Left forelimb (tissue), 1 donor: Measurements from ENCODE around the gene LMBR1.

Experiments used
- DNase-seq: peaks from one replicate; pipeline ENCODE4 v3.0.0-alpha.2; 2018; ENCODE audit warnings: low spot score

LMBR1 gene

DNA sequence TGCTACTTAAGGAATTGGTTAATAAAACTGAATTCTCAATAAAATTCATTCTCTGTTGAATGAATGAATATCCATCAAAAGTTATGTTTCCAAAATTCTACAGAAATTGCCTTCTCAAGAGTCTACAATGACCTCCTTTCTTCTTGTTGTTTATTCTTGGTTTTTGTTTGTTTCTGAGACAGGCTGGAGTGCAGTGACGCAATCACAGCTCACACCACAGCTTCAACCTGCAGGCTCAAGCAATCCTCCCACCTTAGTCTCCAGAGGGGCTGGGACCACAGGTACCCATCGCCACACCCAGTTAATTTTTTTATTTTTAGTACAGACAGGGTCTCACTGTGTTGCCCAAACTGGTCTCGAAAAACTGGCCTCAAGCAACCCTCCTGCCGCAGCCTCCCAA is 97.6 kb downstream of the LMBR1 start:
- DNase-seq, result no peak

DNA sequence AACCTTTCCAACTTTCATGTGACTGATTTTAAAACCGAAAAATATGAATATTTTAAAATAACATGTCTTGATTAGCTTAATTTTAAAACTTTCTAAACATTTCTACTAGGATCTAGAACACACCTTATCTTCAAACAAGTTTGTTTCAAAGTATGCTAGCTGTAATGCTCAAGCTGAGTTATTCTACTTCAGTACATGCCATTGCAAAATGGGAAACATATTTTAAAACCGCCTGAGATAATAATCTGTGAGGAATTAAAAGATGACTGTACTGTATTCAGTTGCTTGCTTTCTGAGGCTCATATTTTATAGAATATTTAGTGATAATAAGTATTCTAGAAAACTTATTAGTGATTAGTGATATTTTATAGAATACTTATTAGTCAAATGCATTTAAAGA is 99.6 kb downstream of the LMBR1 start:
- no peak for DNase-seq

DNA sequence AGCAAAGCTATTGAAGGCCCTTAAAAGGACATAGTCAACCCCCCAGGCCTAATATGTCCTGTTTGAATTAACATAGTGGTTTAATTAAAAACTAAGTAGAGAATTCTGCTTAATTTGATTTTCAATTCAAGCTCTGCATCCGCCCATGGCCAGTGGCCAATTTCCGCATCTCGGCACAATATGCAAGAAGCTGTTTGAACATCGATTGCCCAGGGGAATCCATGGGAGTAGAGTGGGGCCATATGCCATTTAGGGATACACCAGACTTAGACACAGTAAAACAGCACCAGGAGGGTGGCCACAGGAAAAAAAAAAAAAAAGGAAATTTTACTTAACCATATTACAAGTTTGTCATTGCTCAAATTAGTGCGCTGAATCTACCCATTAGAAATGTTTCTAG is 100.4 kb downstream of the LMBR1 start:
- no peak for DNase-seq

DNA sequence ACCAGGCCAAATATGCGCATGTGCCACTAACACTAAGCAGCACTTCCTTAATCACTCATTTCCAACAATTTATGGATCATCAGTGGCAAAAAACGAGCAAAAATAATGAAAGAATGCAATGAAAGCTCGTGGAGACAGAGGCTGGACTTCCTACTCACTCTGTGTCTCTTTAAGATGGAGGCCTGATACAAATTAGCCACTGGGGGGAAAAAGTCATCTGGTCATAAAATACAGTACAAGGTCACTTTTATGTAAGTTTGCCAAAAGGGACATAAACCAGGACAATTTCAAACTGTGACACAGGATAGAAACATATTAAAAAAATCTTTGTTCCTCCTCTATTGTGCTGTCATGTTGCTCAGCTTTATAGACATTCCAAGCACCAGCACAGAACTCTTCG is 101.7 kb downstream of the LMBR1 start:
- DNase-seq, result no peak

DNA sequence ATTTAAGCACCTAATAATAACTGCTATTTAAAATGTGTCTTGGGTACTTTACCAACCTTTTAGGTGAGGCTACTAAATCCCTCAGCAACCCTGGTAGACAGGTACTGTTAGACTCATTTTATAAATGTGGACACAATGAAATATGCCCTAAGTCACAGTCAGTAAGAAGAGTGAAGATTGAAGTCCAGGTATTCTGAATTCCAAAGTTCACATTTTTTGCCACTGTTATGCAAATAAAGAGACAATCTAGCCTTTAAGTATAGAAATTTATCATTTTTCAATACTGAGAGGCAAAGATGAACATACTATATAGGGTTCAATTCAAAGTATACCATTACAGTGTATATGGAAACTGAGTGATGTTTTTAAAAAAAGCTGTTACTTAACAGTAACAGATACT is 102.7 kb downstream of the LMBR1 start:
- no peak for DNase-seq

DNA sequence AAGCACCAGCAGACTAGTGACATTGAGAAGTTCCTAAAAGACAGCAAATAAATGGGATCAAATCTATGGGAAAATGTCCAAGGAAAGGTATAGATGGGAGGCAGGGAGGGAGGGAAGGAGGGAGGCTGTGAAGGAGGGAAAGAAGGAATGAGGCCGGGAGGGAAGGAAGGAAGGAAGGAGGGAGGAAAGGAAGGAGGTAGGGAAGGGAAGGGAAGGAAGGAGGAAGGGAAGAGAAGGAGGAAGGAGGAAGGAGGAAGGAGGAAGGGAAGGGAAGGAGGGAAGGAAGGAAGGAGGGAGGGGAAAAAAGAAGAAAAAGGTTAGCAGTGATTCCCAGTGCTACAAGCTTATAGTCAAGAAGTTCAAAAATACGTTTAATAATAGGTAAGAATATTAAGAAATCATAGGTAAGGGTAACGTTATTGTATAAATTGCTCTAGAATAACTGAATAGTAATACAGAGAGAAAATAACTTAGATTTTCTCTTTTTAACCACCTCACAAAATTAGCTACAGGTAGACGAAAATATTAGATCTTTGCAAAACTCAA is 106.9 kb downstream of the LMBR1 start:
- DNase-seq, result no peak

DNA sequence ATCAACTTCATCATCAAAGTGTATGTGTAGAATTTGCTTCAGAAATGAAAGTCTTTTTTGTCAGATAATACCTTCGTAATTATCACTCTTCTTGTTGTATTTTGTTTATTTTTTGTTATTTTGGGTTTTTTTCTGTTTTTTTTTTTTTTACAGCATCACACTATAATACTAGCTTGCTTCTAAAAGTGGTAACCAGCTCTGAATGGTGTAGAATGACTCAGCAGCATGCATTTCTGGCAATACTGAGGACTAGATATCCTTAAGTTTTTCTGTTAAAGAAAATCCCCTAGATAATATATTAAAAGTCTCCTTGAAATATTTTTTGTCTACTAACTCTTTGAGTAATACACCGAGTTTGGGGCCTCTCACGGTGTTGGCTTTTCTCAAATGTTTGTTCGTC is 109.1 kb downstream of the LMBR1 start:
- no peak for DNase-seq

DNA sequence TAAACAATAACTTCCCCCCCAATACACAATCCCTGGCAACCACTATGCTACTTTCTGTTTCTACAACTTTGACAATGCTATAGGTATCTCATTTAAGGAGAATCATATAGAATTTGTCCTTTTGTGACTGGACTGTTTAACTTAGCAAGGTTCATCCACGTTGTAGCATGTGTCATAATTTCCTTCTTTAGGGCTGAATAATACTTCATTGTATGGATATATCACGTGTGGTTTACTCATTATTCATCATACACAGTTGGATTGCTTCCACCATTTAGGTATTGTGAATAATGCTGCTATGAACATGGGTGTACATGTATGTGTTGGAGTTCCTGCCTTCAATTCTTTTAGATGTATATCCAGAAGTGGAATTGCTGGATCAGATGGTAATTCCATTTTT is 111.0 kb downstream of the LMBR1 start:
- no peak for DNase-seq

DNA sequence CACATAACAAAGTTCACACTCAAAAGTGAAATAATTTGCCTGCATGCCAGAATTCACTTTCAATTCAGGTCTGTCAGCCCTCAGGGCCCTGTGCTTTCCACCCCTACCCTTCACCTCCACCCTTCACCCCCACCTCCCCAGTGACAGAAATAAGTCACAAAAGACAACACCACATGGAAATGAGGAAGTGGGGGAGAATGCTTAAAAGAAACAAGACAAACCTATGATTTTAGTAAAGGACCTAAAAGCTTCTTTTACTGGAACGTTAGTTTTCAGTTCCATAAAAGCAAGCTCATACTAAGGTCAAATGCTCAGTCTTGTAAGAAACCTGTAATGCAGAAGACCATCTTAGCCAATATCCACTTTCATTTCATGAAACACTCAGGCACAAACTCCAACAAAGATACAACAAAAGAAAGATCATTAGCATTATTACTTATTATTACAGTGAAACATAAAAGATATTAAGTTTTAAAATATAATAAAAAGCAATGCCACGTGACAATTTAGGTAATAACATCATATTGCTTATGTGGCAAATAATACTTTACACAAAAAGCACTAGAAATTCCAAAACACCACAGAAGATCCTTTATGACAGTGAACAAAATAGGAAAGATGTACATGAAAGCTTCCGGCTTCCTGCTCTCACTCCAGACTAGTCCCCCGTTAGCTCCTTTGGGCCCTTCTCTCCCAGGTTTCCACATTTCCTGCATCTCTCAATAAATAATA is 112.1 kb downstream of the LMBR1 start:
- no peak for DNase-seq

DNA sequence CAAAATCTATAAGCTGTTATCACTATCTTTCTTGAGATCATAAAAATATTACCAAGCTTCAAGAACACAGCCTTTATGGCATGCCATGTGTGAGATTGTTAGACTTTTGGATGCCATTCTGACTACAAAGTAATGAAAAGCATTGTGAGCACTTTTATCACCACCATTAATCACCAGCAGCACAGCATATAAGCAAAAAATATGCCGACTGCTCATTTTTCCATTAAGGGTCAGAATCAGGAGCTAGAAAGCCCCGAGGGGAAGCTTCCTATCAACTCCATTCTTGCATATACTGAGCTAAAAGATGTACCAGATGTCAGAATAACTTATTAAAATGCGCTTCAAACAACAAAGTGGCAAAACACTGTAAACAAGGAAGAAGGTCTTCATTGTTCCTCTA is 114.3 kb downstream of the LMBR1 start:
- no peak for DNase-seq

DNA sequence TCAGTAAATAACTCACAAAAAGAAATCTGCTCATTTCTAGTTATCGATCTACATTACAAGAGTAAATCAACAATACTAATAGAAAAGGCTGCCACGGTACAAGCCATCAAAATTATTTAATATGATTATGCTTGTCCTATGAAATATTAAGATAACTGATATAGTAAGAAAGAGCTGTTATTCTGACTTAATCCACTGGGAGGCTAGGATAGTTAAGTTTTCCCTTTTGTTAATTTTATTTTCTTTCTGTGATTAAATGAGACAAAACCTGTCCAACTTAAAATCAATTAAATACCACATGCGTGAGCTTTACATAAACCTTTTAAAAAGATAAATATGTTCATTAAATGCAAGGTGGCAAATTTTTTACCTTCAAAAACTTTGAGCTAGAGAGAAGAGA is 114.8 kb downstream of the LMBR1 start:
- no peak for DNase-seq

DNA sequence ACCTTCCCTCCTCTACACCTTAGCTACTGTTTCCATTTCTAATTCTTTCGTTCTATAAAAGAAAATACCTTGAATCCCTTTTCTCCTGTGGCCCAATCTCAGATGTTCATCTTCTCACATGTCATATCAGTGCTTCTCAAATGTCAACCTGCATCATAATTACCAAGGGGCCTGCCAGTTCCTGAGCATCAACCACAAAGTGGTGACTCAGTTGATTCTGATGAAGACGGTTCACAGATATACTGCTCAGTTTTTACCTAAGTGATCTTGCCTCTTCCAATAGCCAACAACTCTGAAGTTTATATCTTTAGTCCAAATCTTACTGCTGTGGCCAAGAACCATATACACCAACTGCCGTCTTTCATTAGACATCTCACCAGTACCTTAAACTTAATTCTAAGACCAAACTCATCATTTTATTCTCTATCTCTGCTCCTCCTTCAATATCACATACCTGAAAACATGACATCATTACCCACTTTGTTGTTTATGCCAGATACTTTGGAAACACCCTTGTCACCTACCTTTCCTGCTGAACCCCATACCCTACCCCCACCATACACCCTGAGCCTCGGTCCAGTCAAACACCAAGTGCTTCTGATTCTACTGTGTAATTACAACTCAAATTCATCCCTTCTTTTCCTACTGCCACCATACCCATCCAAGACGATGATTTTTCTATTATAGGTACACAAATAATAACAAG is 115.5 kb downstream of the LMBR1 start:
- no peak for DNase-seq

DNA sequence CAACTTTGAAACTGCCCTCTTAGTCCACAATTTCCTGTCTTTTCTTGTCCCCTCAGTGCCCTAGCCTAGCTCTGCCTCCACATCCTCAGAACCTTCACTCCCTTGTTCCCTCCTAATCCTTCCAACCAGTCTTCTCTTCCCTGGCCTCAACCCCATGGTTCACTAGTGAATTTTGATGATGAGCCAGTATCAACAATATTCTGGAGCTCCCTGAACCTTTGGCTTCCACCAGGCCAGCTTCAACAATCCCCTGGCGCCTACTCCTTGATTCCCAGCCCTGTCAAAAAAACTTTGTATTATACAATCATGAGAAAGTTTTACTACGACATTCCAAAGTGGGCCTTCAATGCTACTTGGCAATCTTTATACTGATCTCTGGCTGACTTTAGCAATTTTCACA is 116.5 kb downstream of the LMBR1 start:
- no peak for DNase-seq

DNA sequence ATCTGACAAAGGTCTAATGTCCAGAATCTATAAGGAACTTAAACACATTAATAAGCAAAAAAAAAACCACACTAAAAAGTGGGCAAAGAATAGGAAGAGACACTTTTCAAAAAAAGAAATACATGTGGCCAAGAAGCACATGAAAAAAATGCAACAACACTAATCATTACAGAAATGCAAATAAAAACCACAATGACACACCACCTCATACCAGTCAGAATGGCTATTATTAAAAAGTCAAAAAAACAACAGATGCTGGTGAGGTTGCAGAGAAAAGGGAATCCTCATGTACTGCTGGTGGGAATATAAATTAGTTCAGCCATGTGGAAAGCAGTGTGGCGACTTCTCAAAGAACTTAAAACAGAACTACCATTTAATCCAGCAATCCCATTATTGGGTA is 119.0 kb downstream of the LMBR1 start:
- no peak for DNase-seq

DNA sequence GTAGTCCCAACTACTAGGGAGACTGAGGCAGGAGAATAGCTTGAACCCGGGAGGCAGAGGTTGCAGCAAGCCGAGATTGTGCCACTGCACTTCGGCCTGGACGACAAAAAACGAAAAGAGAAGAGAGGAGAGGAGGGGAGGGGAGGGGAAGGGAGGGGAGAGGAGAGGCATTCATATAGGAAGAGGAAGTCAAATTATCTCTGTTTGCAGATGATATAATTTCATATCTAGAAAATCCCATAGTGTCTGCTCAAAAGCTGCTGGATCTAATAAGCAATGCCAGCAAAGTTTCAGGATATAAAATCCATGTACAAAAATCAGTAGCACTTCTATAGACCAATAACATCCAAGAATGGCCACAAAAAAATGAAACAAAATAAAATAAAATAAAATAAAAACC is 120.3 kb downstream of the LMBR1 start:
- no peak for DNase-seq

DNA sequence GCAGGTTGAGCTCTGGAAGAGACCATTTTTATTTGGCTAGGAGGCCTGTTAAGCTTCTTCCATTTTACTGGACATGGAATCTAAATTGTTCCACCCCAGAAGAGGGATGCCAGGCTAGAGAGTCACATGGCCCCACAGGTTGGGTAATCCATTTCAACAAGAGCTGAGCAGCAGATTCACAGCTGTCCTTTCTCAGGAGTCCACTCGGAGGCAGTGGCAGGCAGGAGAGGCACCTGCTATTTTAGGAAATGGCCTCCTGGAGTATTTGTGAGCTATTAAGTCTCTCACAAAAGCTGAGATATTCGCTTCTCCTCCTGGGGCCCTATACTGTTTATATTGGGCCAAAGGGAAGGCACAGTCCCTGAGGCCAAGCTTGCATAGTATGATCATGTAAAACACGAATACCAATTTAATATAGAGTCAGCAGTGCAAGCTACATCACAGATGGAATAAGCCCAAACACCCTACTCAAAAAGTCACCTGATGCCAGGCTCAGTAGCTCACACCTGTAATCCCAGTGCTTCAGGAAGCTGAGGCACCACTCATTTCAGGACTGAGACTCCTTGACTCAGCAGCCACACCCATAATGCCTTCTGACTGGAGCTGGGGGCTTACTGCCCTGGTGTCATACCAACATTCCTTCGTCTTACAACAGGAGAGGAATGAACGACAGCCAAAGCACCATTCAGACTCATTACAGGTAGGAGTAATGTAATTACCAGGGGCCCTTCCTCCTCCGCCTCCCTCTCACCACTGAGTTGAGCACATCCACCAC is 124.1 kb downstream of the LMBR1 start:
- no peak for DNase-seq

DNA sequence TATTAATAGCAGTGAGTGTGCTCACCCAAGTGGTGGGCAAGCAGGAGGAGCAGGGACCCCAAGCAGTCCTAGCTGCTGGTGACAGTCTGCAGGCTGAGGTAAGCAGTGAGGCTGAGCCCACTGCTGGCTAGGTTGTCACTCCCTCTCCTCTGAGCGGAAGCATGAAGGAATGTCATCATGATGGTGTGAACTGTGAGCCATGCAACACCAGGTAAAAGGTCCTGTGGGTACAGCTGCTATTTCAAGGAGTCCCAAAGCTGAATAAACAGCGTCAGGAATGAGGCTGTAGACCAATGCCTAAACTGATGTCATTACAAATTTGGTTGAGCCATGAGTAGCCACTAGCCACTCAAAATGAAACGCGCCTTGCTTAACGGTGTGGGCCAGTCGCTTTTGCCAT is 126.3 kb downstream of the LMBR1 start:
- DNase-seq, result no peak

DNA sequence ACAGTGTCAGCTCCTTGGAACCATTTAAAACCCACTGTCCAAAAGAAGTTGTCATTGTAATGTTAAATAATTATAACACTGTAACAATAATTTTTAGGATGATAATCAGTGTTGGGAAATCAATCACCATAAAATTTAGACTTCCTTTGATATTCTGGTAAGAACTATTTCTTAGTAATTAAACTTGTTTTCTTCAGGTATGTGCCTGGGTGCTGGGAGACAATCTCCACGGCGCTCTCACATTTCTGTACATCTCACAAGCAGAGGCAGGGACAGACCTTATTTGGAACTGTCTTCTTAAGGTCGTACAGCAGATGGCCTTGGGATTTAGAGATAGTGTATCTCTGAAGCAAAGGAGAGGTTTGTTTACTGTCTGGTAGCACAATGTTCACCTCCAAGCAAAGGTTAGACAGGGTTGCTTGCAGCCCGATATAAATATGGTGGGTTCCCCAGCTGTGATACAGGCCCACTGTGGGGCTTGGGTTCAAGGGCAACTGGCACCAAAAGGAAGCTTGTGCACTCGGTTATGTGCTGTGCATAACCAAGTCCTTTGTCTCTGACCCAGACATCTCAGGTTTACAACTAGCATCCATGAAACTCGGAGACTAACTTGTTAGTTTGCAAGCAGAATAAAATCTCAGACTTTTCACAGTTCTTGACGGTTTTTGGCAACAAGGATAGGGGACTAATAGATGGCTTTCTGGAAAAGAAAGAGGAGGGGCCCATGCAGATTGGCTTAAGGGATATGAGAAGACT is 126.9 kb downstream of the LMBR1 start:
- DNase-seq, result no peak

DNA sequence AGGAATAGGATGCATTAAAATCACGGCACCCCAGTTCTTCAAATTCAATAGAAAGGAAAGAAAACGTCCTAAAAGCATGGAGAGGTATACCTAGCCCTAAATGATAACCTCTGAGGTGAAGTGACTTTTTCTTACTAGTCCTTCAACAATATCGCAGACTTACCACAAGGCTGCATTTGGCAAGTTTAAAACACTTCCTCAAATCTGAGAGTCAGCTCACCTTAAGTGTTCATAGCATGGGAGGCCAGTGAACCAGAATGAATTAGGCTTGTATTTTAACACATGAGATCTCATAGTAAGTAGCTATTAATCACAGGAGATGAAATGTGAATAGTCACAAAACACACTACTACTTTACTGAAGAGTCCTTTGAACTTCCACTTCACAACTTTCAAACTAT is 128.2 kb downstream of the LMBR1 start:
- no peak for DNase-seq

DNA sequence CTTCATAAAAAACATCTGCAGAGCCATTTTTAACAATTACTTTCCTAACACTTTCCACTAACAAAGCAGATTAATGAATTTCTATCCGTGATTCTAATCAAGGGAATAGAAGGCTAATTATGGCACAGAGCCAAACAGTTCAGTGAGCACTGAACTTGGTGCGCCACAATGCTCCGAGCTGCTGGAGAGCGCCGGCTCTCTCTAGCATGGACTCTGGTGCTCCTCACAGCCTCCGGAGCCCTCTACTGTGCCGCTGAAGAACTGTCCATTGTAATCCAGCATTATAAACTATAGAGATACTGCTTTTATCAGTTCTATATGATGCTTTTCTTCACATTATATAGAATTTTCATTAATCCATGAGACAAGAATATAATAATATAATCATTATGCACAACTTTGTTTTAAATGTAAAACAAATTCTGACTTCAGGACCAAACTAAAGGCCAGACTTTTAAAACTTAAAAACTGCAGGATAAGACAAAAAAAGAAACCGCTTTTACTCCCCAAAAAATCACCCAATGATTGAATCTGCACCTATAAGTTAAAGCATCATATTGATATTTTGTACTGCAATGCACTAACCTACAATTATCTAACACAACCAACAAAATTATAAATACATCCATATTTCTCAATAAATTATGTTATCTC is 128.8 kb downstream of the LMBR1 start:
- no peak for DNase-seq

DNA sequence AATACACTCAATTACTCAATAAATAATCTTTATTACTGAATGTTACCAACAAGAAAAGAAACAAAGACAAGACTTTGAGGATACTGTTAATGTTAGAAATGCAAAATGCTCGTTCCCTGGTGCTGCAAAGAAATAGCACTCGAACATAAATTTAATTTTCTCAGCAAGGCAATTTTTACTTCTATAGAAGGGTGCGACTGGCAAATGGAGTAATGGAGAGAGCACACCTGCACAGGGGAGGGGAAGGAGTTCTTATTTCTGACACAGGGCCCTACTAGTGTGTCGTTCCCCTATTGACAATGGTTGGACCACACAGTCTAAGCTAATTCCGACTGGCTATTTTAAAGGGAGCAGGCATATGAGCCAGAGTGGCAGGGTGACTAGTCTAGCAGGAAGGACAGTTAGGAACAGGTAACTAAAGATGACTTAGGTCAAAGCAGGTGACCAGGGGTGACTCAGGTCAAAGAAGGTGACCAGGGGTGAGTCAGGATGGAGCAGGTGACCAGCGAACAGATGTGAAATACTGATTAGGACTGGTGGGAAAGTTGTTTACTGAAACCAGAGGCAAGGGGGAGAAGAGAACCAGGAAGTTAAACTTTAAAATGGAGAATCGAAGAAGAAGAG is 133.3 kb downstream of the LMBR1 start:
- DNase-seq, result no peak
